Measurements from ENCODE around the gene UCK2.
"Not testable (repeated sequence)": the region's sequence is repeated elsewhere in the genome, so short reads cannot be mapped to it uniquely, and the experiment has no call there.

Gene UCK2

DNA sequence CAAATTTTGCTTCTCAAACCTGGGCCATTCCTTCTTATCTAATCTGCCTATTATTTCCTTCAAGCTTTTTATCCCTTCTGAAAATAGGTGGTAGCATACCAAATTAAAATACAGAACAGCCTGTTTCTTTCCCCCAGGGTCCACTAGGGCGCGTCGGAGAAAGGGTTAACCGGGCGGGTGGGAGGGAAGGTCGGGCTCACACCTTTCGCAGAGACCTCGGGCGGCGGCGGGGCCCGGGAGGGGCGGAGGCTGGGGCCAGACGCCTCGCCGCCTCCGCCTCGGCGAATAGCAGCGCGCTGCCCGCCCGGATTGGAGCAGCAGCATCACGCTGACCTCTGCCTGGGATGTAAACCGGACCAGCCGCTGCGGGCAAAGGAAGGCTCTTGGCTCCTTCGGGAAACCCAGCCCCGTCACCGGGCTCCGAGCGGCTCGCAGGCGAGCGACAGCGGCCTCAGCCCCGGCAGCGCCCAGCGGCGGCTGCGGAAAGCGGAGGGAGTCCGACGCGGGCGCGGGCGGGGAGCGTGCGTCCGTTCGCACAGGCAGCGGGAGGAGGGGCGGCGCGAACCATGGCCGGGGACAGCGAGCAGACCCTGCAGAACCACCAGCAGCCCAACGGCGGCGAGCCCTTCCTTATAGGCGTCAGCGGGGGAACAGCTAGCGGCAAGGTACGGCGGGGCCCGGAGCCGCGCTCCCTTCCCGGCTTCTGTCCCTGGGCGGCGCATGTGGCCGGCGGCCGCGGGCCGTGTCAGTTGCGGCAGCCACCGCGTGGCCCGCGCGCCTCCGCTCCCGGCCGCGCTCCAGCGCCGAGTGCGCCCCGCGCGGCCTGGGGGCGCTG is at the start of gene UCK2:
Gene UCK2 (plus strand): TSS at position 347 of the 835 bp plus-strand sequence. CDS start 220 bp downstream, at position 567.
- peak; percentile 49 to 72 for DNase-seq

DNA sequence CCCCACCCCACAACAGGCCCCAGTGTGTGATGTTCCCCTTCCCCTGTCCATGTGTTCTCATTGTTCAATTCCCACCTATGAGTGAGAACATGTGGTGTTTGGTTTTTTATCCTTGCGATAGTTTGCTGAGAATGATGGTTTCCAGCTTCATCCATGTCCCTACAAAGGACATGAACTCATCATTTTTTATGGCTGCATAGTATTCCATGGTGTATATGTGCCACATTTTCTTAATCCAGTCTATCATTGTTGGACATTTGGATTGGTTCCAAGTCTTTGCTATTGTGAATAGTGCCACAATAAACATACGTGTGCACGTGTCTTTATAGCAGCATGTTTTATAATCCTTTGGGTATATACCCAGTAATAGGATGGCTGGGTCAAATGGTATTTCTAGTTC is 49.2 kb upstream of the UCK2 start:
- DNase-seq: not testable (repeated sequence)

DNA sequence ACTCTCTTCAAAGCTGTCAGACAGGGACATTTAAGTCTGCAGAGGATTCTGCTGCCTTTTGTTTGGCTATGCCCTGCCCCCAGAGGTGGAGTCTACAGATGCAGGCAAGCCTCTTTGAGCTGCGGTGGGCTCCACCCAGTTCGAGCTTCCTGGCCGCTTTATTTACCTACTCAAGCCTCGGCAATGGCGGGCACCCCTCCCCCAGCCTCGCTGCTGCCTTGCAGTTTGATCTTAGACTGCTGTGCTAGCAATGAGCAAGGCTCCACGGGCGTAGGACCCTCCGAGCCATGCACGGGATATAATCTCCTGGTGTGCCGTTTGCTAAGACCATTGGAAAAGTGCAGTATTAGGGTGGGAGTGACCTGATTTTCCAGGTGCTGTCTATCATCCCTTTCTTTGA is 43.9 kb upstream of the UCK2 start:
- DNase-seq: not testable (repeated sequence)

DNA sequence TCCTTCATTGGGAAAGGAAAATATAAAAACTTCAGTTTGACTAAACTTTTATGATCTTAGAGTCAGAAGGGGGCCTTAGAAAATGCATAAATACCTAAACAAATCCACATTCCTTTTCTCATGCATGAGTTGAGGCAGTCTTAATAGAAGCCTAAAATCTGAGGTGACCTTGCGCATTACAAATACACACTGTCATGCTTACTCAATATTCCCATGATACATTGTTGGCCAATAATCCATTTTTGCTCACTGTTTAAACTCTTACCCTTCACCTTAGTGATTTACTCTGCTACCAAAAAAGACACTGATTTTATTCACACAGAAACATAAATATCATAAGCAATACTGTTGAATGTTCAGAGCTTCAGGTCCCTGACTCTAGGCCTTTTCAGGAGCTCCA is 39.7 kb upstream of the UCK2 start:
- no peak for DNase-seq

DNA sequence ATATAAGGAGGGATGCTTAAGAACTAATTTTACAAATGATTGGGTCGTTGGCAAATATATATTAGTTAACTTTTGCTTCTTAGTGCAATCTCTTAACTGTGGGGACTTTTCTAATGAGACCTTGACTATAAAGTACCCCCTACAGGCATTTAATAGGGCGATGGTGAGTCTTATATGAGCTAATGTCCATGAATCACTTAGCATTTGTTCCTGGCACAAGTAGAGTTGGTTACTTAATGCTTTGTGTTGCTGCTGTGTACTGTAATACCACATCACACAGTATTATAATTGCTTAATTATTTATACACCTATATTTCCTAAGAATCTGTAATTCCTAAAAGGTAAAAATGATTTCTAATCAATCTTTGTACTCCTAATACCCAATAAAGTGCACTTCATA is 33.5 kb upstream of the UCK2 start:
- DNase-seq: no peak

DNA sequence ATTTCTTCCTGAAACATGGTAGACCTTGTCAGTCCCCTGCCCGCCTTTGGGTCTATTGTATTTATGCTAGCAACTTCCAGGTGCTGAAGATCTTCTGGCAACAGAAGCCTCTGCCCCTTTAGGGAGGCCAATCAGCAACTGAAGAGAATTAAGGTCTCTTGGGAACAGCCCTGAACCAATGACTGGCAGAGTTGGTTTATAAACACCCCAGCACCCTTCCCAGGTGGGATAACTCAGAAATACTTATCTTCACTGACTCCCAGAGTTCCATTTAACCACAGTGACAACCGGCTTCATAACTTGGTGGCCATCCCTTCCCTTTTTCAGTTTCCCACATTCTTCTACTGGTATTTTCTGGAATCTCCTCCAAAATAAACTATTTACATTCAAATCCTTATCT is 31.5 kb upstream of the UCK2 start:
- DNase-seq: no peak

DNA sequence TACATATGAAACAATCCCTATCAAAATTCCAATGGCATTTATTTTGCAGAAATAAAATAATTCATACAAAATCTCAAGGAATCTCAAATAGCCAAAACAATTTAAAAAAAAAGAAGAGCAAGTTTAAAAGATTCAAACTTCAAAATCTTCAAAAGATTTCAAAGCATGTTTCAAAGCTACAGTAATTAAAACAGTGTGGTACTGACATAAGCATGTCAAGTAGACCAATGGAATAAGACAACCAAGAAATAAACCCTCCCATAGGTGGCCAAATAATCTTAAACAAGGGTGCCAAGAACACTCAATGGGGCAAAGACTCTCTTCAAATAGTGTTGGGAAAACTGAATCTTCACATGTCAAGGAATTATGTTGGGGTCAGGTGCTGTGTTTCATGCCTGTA is 28.0 kb upstream of the UCK2 start:
- DNase-seq: no peak

DNA sequence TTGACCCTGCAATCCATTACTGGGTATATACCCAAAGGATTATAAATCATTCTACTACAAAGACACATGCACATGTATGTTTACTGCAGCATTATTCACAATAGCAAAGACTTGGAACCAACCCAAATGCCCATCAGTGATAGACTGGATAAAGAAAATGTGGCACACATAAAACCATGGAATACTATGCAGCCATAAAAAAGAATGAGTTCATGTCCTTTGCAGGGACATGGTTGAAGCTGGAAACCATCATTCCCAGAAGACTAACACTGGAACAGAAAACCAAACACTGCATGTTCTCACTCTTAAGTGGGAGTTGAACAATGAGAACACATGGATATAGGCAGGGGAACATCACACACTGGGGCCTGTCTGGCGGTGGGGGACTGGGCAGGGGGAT is 22.9 kb upstream of the UCK2 start:
- DNase-seq: not testable (repeated sequence)

DNA sequence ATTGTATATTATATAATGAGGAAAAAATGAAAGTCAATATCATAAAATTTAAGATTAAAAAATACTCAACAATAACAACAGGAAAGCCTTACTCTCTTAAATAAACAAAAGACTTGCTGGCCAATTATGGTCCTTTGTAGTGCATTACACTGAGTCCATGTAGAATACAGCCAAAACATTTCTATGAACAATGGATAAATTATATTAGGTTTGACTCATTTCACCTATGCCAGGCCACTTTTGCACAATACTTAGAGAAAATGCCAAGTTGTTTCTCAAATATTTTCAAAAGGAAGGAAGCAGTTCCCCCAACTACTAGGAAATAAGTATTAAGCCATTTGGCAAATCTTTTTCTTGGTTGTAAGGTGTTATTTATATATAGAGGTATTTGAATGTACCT is 19.8 kb upstream of the UCK2 start:
- DNase-seq: no peak

DNA sequence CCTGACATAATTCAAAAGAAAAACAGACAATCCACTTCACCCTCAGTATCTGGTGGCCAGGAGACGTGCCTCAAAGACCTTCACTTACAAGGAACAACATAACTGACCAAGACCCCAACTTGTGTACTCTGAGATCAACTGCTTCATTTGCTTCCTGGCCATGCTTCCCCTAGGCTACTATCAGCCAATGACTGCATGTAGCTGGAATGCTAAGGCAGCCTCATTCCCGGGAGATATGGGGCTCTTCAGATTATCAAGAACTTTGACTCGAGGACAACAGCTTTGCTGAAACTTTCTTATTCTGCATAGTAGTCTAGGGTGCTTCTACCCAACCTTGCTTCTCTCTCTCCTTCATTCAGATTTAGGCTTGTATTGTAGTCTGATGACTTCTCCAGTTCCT is 11.7 kb upstream of the UCK2 start:
- DNase-seq: no peak

DNA sequence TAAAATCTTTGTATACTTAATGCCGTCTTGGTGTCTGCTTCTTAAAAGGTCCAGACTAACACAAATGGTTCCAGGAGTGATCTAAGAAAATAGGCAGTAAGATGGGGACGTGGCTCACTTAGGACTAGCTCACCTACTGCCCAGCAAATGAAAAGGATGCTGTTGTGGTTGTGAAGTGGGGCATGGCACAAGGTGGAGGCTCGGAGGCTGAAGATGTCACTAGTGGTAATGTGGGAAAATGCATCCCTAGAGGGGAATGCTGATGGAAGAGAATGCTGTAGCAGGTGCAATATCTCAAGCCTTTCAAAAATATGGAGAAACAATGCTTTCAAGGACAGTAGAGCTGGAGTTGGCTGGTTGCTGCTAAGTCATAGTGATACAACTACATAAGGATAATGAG is 11.3 kb upstream of the UCK2 start:
- DNase-seq: no peak

DNA sequence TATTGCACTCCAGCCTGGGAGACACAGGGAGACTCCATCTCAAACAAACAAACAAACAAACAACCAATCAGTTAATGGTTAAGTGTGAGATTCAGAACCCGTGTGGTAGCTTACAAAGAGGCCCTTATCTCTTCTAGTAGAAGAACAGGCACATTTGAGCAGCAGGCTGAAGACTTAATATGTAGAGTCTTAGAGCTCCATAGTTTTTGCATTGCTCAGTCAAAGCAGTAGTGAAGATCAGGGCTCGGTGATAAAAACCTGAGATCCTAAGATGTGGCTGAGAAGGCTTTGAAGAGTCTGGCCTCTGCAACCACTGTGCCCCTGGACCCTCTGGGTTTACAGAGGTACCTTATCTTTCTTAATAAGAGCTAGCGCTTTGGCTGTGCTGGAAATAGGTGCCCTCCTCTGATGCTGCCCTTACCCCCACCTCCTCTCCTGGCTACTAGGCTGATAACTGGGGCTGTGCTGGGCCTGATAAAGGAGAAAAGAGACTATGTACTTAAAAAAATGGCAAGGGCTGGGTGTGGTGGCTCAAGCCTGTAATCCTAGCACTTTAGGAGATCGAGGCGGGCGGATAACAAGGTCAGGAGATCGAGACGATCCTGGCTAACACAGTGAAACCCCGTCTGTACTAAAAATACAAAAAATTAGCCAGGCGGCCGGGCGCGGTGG is 10.5 kb upstream of the UCK2 start:
- no peak for DNase-seq

DNA sequence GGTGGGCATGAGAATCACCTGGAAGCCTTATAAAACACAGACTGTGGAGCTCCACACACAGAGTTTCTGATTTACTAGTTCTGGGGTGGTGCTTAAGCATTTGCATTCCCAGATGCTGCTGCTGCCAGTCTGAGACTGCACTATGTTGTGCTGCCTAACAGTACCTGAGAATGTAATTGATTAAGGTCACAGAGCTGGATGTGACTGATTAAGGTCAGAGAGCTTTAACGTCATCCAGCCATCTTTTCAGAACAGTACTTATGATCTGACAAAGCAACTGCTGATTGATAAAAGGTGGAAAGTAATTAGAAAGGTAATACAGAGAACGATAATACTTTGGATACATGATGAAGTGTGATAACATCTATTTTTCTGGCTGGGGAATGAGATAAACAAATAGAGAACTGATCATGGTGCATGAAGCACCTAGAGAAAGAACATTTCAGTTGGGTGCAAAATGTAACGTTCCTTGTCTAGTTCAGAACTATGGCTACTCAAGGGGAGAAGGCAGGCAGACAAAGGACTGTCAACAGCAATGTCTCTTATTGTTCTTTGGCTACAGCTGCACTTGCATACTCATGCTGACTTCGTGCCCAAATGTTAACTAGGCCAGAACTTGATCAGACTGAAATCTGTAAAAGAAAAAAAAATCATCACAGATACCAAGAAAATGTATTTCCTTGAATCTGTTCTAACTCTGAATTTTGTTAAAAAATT is 3.7 kb upstream of the UCK2 start:
- DNase-seq: no peak

DNA sequence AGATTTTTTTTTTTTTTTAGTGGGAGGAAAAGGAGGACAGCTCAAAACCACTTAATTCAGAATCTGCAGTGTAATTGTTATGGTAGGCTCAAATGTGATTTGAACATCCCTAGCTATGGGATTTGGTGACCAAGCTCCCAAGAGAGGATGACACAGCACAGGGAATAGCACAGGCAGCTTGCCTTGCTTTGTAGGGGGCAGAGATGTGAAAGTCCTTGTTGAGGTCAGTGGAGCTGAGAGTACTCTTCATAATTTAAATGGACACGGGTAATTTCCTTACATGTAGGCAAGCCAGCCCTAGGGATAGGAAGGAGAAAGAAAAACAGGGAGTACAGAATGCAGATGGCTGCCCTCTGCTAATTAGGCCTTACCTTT is 3.2 kb upstream of the UCK2 start:
- DNase-seq: no peak

DNA sequence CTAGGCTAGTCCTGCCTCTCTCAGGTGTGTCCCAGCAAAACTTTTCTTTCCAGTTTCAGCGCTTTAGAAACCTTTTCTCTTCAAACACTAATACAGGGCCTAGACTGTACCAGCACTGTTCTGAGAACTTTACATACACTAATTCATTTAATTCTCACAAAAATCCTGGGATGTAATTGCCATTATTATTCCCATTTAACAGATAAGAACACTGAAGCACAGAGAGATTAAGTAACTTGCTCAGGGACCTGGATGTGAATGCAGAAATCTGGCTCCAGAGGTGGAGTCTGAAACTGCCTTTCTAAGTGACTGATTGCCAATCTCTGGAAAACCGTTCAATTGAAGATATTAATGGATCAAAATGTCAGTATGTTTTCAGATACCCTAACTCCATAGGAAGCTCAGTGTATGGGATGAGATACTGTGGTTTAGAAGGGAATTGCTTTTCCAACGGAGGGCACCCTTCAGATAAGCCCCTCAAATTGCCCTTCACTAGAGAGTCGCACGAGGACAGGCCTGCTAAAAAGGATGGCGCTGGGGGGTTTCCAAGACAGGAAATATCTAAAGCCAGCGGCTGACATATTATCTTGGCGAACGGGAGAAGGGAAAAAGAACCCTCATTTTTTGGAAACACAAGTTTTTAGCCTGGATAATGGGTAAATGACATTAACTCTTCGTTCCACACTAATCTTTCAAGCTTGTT is 698 bp upstream of the UCK2 start:
- DNase-seq: peak in 1 of 2 experiments; percentile 18

DNA sequence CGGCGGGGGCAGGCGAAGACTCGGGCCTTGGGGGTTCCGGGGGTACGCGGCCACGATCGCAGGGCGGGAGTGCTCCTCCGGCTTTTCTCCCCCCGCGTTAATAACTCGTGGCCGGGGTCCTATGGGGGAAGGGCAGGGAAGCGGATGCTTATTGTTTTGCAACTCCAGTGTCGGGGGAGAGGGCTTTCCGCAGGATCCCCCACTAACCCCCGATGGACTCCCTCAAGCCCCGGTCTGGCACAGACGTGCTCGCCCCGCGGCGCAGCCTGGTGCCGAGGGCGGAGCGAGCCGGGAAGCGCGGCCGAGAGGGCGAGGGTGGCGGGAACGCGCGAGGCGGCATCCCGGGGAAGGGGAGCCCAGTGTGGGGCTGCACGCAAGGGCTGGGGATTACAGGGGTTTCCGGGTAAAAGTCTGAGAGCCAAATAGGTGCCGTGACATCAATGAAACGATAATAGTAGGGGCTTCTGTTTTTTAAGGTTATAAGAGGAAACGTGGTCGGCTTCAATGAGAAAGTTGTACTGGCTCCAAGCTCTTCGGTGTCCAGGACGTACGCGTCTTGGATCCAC is 772 bp downstream of the UCK2 start:
- peak; percentile 47 to 57 for DNase-seq

DNA sequence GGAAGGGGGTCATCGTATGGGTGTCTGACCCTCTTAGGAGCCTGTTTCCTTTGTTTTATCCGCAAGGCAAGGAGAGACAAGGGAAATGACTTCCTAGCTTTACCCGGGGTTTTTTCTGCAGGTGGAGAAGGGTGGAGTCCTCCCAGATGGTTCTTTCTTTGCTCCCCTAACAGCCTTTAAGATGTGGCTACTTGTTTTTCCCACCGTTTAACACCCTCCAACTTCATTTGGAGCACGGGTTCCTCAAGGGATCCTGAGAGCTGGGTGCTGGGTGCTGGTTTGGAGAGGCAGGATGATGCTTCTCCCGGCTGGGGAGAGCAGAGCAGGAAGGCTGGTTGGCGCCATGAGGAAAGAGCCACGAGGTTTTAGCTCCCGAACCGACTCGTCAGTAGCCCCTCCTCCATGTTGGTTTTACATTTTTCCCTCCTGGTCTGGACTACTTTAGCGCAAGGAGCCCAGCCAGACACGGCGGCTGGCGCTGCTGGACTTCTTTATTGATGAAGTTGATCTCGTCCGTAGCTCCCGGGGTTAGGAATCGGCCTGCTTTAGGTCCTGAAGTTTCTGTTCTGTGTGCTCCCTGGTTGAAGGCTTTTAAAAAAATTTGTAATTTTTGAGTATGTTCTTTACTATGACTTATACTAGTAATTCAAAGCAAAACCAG is 1.4 kb downstream of the UCK2 start:
- peak; percentile 44 to 72 for DNase-seq

DNA sequence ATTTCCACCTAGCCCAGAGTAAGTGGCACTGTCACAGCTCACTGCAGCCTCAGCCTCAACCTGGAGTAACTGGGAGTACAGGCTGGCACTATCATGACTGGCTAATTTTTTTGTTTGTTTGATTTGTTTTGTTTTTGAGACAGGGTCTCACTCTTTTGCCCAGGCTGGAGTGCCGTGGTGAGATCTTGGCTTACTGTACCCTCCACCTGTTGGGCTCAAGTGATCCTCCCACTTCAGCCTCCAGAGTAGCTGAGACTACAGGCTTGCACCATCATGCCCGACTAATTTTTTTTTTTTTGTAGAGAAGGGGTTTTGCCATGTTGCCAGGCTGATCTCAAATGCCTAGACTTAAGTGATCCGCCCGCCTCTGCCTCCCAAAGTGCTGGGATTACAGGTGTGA is 2.5 kb downstream of the UCK2 start:
- no peak for DNase-seq

DNA sequence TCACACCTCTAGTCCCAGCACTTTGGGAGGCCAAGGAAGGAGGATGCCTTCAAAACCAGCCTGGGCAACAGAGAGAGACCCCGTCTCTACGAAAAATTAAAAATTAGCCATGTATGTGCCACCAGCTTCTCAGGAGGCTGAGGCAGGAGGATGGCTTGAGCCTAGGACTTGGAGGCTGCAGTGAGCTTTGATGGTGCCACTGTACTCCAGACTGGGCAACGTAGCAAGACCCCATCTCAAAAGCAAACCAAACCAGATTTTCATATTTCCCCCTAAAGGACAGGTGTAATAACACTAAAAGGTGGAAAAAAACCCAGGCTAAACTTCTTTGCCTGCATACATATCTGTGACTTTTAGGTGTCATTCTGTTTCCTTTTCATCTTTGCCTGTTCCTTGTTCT is 3.7 kb downstream of the UCK2 start:
- no peak for DNase-seq

DNA sequence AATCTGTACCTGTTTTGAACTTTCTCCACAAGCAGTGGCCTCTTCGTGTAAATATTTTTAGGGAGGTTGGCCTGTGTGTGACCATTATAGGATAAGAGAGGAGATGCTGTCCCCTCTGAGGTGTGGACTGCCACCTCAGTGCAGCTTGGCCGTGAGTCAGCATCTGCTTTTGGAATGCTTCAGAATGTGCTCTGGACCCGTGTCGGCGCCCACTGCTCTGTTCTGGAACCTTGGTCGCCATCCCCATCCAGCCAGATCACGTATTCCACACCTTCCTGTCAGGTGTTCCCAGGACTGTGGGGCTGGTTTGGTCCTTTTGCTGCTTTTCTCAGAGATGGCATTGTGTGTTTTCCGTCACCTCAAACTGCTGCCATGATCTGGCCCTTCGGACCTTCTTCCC is 5.5 kb downstream of the UCK2 start:
- DNase-seq: no peak

DNA sequence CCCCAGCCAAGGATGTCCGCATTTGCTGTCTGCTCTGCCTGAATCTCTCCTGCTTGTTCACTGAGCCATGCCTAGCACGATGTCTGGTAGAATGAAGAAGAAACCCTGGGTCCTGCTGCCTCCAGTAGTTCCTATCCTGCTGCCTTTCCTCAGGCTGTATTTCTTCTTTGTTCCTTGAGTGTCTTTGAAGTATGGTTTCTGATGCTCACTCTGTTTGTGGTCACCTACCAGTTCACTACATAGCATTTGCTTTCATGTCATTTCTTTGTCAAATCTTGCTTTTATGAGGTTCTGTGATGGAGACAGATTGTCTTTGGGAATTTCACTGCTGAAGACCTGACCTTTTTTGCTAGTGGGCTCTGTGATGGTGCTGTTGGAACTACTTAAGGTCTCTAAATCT is 5.9 kb downstream of the UCK2 start:
- DNase-seq: no peak

DNA sequence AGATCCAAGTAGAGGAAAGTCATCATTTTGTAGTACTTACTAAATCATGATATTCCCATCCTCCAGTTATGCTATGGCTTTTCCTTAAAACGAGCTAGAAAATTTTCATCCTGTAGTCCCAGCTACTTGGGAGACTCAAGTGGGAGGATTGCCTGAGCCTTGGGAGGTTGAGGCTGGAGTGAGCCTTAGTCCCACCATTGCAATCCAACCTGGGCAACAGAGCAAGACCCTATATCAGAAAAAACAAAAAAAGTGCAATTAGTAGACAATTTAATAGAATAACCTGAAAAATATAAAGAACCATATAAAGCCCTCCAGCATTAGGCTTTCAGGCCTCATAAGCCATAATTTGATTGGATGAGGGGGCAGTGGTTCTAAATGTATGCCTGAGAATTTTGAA is 6.8 kb downstream of the UCK2 start:
- no peak for DNase-seq

All from NCI-H524 (cell line).